ENCODE results near the gene WWOX. TPM values are rescaled to one million over a fixed set of nuclear protein-coding genes. Genes with fewer than 3 reads are reported as not detected.

Gene WWOX
- total RNA-seq, 1 donor from 2014 or later, result 106 TPM

DNA sequence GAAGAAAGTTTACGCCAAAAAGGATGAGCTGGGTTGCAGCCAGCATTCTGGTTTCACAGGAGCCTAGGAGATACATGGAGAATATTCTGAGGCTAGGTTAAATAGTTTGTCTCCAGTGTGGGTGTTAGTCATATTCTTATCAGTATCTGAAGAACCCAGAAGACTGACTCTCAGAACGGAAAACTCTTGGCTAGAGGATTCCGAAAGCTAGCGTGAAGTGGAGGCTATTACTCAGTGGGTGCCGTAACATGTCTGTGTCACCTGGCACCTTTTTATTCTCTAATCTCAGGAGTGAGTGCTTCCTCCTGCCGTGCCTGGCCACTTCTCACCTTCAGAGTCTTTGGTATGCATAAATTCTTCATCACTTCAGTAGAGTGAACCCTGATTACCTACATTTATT, 199.5 kb downstream of the WWOX start:
- Histone ChIP-seq H3K27ac (no peak overlapping the region), H3K36me3 (no peaks in the 10 kb centered on the region), H3K4me3 (no peak overlapping the region), H3K9me3 (no peaks in the 10 kb centered on the region), H3K27me3 (no peaks in the 10 kb centered on the region), H3K4me1 (no peaks in the 10 kb centered on the region)
- TF ChIP-seq, protein P1, sequence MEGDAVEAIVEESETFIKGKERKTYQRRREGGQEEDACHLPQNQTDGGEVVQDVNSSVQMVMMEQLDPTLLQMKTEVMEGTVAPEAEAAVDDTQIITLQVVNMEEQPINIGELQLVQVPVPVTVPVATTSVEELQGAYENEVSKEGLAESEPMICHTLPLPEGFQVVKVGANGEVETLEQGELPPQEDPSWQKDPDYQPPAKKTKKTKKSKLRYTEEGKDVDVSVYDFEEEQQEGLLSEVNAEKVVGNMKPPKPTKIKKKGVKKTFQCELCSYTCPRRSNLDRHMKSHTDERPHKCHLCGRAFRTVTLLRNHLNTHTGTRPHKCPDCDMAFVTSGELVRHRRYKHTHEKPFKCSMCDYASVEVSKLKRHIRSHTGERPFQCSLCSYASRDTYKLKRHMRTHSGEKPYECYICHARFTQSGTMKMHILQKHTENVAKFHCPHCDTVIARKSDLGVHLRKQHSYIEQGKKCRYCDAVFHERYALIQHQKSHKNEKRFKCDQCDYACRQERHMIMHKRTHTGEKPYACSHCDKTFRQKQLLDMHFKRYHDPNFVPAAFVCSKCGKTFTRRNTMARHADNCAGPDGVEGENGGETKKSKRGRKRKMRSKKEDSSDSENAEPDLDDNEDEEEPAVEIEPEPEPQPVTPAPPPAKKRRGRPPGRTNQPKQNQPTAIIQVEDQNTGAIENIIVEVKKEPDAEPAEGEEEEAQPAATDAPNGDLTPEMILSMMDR (IDR thresholded peaks at IDR 0.05), result no peak
- no peak for DNase-seq (ENCODE audit: low spot score in 2 of 2)
- intact Hi-C loops (cut with DNase I), result no loop called here

DNA sequence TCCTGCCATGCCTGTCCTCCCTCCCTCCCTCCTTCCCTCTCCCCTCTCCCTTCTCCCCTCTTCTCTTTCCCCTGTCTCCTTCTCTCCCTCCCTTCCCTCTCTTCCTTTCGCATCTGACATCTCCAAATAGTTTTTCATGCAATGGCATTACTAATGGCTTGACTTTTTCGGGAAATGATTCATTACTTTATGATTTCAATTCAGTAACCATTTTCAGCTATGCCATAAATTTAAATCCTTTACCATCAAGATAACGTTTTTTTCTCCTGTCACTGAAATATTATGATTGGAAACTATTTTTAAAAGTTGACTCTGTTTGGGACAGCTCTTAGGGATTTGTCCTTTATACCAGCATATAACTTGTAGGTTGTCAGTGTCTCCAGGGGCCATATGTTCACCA, 201.0 kb downstream of the WWOX start:
- no peaks in the 10 kb centered on the region for H3K9me3 ChIP-seq
- H3K4me1 ChIP-seq, result no peaks in the 10 kb centered on the region
- H3K27me3 ChIP-seq, result no peaks in the 10 kb centered on the region
- intact Hi-C loops (cut with DNase I), result no loop called here
- TF ChIP-seq, protein P1 (IDR thresholded peaks at IDR 0.05), result no peak
- H3K27ac ChIP-seq, result no peak overlapping the region
- no peaks in the 10 kb centered on the region for H3K36me3 ChIP-seq
- DNase-seq (ENCODE audit: low spot score in 2 of 2), result no peak
- no peak overlapping the region for H3K4me3 ChIP-seq

DNA sequence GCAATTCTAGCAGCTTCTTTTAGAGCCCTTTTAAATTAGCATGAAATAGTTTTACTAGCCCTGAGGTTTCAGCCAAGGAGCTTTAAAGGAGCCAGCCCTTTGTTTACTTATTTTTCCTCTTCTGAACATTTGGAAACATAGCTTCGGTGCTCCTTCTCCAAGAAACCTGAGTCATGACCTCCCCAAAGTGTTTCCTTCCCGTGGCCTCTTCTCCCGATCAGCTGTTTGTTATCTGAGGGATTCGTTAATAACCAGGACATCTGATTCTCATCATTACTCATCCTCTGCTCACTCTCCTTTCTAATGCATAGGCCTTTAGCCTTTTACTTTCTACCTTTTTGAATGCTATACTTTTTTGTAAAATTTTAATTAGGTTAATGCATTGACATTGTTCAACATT, 204.5 kb downstream of the WWOX start:
- DNase-seq (ENCODE audit: low spot score in 2 of 2), result no peak
- TF ChIP-seq, protein P1 (IDR thresholded peaks at IDR 0.05), result no peak
- intact Hi-C loops (cut with DNase I), result no loop called here

DNA sequence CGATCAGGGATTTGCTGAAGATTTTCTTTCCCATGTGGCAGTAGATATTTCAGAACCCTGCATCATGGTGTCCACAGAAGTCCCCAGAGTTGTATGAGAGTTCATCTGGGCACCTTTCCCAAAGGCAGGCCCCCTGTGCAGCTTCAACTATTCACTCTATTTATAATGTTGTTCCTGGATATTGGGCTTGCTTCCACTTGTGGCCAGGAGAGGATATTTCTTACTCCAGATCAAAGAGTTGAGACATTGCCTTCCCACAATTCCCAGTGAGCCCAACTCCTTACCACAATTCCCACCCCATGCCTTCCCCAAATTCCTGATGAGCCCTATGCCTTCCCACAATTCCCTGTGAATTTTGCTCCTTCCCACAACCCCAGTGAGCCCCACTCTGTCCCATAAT, 206.9 kb downstream of the WWOX start:
- intact Hi-C loops (cut with DNase I), result no loop called here
- Histone ChIP-seq H3K27ac (no peak overlapping the region), H3K27me3 (no peaks in the 10 kb centered on the region), H3K36me3 (no peaks in the 10 kb centered on the region), H3K4me1 (no peaks in the 10 kb centered on the region), H3K4me3 (no peak overlapping the region), H3K9me3 (no peaks in the 10 kb centered on the region)
- TF ChIP-seq, protein P1 (IDR thresholded peaks at IDR 0.05), result no peak
- DNase-seq (ENCODE audit: low spot score in 2 of 2), result no peak

More for the DNA sequence above, 204.5 kb downstream of the WWOX start:
- H3K27me3 ChIP-seq, result no peaks in the 10 kb centered on the region
- H3K27ac ChIP-seq, result no peak overlapping the region
- no peaks in the 10 kb centered on the region for H3K36me3 ChIP-seq
- H3K9me3 ChIP-seq, result no peaks in the 10 kb centered on the region
- no peaks in the 10 kb centered on the region for H3K4me1 ChIP-seq
- no peak overlapping the region for H3K4me3 ChIP-seq

DNA sequence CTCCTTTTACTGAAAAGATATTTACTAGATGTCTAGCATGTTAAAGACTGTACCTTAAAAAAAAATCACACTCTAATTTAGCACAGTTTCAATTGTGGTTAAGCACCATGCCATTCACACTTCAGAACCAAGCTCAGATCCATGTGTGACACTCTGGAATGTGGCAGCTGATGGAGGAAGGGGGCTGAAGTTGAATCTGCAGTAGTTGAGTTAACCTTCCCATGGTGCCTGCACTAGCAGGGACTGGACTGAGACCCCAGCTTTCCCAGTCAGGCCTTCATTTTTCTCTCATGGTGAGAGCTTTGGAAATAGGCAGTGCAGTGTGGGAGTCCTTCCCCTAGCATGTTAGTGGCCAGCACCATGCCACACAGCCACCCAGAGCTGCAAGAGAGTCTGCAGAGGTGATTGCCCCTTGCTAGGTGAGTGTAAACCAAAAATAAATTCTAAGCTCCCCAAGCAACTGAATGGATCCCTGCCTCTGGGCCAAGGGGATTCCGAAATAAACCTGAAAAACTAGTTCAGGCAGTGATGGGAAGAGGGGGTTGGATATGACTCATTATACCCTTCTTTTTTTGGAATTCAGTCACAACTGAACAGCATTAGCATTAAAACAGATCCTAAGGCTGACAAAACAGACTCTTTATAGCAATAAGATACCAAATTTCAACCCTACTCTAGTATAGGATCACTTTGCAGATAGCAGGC, 208.5 kb downstream of the WWOX start:
- no peak for DNase-seq (ENCODE audit: low spot score in 2 of 2)
- no peaks in the 10 kb centered on the region for H3K36me3 ChIP-seq
- H3K27ac ChIP-seq, result no peak overlapping the region
- TF ChIP-seq, protein P1 (IDR thresholded peaks at IDR 0.05), result no peak
- no peaks in the 10 kb centered on the region for H3K4me1 ChIP-seq
- intact Hi-C loops (cut with DNase I), result no loop called here
- H3K27me3 ChIP-seq, result no peaks in the 10 kb centered on the region
- H3K9me3 ChIP-seq, result no peaks in the 10 kb centered on the region
- H3K4me3 ChIP-seq, result no peak overlapping the region

DNA sequence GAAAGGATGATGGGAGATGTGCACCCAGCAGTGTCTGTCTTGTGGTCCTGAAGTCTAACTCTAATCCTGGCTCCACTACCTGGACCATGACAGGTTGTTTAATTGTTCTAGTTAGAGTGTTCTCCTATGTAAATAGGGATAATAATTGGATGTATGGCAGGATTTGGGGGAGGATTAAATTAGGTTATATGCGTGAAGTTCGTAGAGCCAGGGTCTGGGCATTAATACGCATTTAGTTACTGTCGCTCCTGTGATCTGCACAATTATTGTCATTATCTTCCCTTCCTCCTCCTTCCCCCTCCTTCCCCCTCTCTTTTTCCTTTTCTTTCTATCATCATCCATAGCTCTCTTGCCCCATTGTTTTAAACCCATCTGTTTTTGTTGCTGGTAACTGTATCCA, 210.3 kb downstream of the WWOX start:
- no peak overlapping the region for H3K4me3 ChIP-seq
- H3K9me3 ChIP-seq, result no peaks in the 10 kb centered on the region
- H3K4me1 ChIP-seq, result no peaks in the 10 kb centered on the region
- no peaks in the 10 kb centered on the region for H3K27me3 ChIP-seq
- TF ChIP-seq, protein P1 (IDR thresholded peaks at IDR 0.05), result no peak
- no peak overlapping the region for H3K27ac ChIP-seq
- H3K36me3 ChIP-seq, result no peaks in the 10 kb centered on the region
- DNase-seq (ENCODE audit: low spot score in 2 of 2), result no peak
- intact Hi-C loops (cut with DNase I), result no loop called here
